Measurements from ENCODE around the gene SPNS3. TPM values are rescaled to one million over a fixed set of nuclear protein-coding genes. Genes with fewer than 3 reads are reported as not detected.

SPNS3 gene
- total and polyA plus RNA-seq, 10 donors, result 1.1 to 7.2 (median 3.9) TPM

- no peaks in the 10 kb centered on the region for H3K27me3 ChIP-seq (replicated peaks in 1 of 7)
- no peak overlapping the region for H3K27ac ChIP-seq
- no peaks in the 10 kb centered on the region for H3K36me3 ChIP-seq
- TF ChIP-seq POLR2AphosphoS5 (IDR thresholded peaks at IDR 0.05), result no peak
- no peak for TF ChIP-seq CTCF (IDR thresholded peaks at IDR 0.05 in 8 of 11, conservative IDR thresholded peaks at IDR 0.05 in 3 of 11)
- no peak for TF ChIP-seq POLR2A (IDR thresholded peaks at IDR 0.05)
- DNase-seq, result no peak
- H3K4me3 ChIP-seq, result no peak overlapping the region
- intact Hi-C loops (cut with DNase I; ENCODE audit: low total_unique reads), result no loop called here
- H3K4me1 ChIP-seq, result no peaks in the 10 kb centered on the region
- H3K9me3 ChIP-seq, result peaks cover 0 to 15% (median 12%) of the 10 kb centered on the region in 8 donors
- WGBS, 5 donors, result 69 to 84% (median 71%) methylated on average over 5 of the region's 5 CpGs
Observed at GRCh38 chr17:4460661-4461060, 26.9 kb downstream of the SPNS3 start.

DNA sequence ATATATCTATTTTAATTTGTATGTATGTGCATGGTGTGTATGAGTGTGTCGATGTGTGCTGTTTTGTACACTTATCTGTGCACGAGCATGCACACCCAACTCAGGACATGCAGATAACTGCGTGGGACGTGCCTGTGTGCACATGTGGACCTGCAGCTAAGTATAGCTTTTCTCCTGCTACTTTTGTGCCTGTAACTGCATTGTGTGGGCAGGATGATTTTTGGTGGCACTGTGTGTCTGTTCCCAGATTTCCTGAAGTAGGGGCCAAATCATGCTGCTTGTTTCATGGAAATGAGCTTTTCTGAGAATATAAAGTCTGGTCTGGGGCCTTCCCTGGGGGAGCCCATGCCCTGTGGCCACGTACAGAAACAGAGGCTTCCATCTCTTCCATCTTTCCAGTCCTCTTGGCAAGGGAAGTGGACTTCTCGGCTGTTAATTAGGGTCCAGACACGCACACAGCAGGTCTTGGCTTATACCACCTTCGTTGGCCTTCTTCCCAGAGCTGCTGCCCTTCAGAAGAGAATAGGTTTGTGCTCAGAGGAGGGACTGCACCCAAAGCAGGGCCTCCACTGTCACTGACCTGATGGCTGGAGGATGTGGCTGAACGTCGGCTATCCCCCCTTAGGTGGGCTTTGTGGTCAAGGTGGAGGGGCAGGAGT is 30.2 kb downstream of the SPNS3 start:
- Histone ChIP-seq H3K27me3 (replicated peaks in 1 of 7) (no peaks in the 10 kb centered on the region), H3K4me1 (no peaks in the 10 kb centered on the region), H3K4me3 (no peak overlapping the region), H3K36me3 (no peaks in the 10 kb centered on the region), H3K27ac (no peak overlapping the region), H3K9me3 (peaks cover 0 to 15% (median 12%) of the 10 kb centered on the region in 8 donors)
- WGBS, 5 donors, result 80 to 86% (median 85%) methylated on average over 10 of the region's 10 CpGs
- no peak for DNase-seq
- TF ChIP-seq CTCF (IDR thresholded peaks at IDR 0.05 in 8 of 11, conservative IDR thresholded peaks at IDR 0.05 in 3 of 11) (no peak), POLR2A (IDR thresholded peaks at IDR 0.05) (no peak), POLR2AphosphoS5 (IDR thresholded peaks at IDR 0.05) (no peak)
- intact Hi-C loops (cut with DNase I; ENCODE audit: low total_unique reads), result no loop called here

DNA sequence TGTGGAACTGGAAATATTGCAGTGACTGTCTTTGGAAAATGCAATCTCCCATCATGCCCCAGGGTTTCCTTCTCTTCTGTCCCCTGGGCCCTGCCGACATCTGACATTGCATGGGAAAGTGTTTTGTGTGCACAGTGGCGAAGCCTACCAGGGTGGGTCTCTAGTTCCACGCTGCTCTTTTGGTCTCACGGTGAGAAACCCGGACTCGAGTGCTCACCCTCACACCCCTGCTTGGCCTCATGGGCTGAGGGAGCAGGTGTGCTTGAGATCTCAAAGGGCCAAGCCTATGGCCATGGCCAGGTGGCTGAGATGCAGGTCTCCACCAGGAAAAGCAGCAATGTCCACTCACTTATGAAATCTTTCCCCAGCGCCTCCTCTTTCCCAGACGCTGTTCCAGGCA is 32.0 kb downstream of the SPNS3 start:
- intact Hi-C loops (cut with DNase I; ENCODE audit: low total_unique reads), result no loop called here
- 88 to 96% (median 94%) methylated on average over 8 of the region's 8 CpGs for WGBS, 5 donors

More for the DNA sequence above, 32.0 kb downstream of the SPNS3 start:
- TF ChIP-seq POLR2AphosphoS5 (IDR thresholded peaks at IDR 0.05) (no peak), CTCF (IDR thresholded peaks at IDR 0.05 in 8 of 11, conservative IDR thresholded peaks at IDR 0.05 in 3 of 11) (no peak), POLR2A (IDR thresholded peaks at IDR 0.05) (no peak)
- Histone ChIP-seq H3K27me3 (replicated peaks in 1 of 7) (no peaks in the 10 kb centered on the region), H3K9me3 (peaks cover 0 to 2% (median 0%) of the 10 kb centered on the region in 8 donors), H3K36me3 (no peaks in the 10 kb centered on the region), H3K27ac (no peak overlapping the region), H3K4me3 (no peak overlapping the region), H3K4me1 (no peaks in the 10 kb centered on the region)
- DNase-seq, result no peak

All from spleen (tissue), 11 donors.